G401 (cell line): ENCODE measurements around the gene RNASE13. TPM values are rescaled to one million over a fixed set of nuclear protein-coding genes. Genes with fewer than 3 reads are reported as not detected.

Experiments used
- DNase-seq: peaks from one replicate; pipeline ENCODE4 v3.0.0-alpha.2; 2015; ENCODE audit warnings: low spot score
- in situ Hi-C: cut with HindIII; loops from 2 replicates; pipeline ENCODE4 v1.10.0; 2016; ENCODE audit warnings: low sequenced_read_pairs, mixed read lengths
- total RNA-seq: library from RNA; depleted of rRNA; stranded (reverse); fragments of >200 nt; shearing (Covaris generic); gene quantifications from 2 replicates; pipeline ENCODE4 v1.2.3, GENCODE V29; 2014

RNASE13 gene
- total RNA-seq, 1 experiment from 2014 or later = not detected

DNA sequence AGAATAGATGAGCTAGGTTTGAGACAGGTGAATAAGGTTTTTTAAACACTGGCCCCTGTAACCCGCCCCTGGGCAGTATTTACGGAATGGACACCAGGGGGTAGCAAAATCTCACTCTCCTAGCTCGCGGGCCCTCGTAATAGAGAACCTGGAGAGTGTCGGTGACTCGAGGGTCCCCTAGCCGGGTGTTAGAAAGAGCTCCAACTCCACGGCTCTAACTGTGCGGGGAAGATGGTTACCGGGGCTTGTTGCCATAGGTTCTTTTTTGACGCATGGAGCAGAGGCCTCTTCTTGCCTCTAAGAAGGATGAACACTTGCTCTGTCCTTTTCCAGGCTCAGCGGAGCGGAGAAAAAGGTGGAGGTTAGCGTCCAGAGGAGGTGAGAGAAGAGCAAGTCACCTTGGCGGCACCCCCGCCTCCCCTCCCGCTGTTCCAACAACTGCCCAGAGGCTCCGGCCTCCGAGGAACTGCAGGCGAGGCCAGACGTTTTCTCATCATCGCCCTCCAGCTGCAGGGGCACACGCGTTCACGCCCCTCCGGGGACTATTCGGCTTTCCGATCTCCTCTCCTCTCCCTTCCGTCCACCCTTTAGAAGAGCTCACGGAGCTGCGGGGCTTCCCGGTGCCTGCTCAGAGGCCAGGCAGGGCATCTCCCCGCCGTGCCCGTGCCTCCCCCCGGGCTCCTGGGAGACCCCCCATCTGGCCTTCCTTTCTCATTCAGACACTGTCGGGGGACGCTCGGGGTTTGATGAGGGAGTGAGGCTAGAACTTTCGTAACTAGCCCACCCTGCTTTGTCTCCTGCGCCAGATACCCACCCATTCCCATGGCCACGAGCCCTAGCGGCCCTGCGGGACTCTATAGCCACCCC, 34.1 kb upstream of the RNASE13 start:
- in situ Hi-C loops = no loop called here
- DNase-seq = peak; percentile 83

DNA sequence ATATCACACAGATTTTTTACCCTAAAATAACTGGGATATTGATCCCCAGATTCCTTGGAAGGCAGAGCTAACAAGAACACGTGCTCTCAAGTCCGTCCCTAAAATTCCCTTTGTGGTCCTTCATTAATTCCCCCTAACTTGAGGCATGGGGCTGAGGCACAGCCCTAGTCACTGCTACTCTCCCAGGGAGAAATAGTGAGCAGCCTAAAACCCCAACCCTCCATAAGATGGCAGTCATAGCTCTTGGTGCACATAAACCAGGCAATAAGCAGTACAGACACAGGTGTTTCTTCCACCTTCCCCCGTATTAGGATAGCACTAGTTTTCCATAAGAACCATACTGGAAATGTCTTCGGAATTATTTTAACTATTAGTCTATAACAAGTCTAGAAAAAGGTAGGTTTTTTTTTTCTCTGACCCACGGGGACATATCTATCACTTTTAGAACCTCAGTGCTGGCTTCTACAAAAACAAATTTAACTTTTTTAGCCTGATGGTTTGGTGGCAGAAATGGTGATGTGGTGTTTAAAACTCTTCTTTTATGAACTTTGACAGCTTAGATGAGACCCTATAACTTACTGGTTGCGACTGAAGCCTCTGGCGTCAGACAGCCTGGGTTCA, 32.4 kb upstream of the RNASE13 start:
- peak; percentile 27 for DNase-seq
- in situ Hi-C loops = no loop called here

DNA sequence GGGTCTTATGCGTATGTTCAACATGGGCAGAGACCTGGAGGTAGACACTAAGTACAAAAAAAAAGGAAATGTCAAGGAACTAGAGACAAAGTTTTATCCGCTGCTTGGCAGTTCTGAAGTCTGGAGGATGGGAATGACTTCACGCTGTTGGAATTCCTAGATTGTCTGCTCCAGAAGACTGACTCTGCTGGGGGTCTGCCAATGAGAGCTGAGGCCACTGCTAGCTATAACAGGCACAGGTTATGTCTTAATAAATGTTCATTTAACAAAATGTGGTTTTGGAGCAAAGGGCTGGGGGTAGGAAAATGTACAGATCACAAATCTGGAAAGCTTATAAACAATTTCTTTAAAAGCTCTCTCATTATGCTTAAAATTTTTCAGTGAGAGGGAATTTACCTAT, 28.9 kb upstream of the RNASE13 start:
- DNase-seq = no peak
- in situ Hi-C loops = no loop called here

DNA sequence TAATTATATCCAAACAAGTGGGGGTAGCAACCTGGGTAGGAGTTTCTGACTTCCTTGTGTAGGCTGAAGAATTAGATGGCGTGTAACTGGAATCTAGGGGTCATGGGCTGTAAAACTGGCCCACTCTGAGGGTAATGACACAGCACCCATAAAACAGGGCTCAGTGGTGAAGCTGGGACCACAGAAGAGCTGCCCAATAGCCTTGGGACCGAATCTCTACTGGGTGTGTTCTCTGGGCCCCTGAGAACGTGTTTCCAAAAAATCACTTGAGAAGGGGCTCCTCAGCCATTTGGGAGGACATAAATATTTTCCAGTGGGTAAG, 26.7 kb upstream of the RNASE13 start:
- no peak for DNase-seq
- in situ Hi-C loops = no loop called here

DNA sequence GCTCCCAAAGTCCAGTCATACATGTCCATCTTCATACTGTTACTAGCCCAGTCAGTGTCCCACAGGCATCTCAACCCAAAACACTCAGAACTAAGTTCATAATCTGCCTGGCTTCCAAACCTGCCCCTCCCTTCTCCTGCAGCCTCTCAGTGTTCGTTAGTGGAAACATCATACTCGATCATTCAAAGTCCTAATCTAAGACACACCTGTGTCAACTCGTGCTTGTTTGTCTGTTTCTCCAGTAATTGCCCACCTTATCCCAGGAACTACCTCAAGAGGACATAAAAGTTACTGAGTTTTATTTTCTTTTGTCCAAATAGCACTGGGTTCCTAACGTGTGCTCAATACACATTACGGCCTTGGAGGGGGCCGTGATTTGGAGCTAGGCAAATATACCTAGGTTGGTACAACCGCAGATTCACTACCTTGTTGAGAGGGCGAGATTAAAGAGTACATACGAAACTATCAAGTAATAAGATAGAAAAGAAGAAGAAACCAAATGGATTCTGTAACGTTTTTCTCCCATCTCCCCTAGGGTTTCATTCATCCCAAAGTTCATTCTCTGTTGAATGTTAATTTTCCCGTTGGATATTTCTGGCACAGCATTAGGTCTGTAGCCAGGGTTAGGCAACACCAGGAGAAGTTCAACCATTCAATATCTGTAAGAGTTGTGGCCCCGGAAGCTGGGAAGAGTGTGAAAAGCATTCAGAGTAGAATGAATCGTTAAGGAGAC, 26.2 kb upstream of the RNASE13 start:
- in situ Hi-C loops = no loop called here
- no peak for DNase-seq

DNA sequence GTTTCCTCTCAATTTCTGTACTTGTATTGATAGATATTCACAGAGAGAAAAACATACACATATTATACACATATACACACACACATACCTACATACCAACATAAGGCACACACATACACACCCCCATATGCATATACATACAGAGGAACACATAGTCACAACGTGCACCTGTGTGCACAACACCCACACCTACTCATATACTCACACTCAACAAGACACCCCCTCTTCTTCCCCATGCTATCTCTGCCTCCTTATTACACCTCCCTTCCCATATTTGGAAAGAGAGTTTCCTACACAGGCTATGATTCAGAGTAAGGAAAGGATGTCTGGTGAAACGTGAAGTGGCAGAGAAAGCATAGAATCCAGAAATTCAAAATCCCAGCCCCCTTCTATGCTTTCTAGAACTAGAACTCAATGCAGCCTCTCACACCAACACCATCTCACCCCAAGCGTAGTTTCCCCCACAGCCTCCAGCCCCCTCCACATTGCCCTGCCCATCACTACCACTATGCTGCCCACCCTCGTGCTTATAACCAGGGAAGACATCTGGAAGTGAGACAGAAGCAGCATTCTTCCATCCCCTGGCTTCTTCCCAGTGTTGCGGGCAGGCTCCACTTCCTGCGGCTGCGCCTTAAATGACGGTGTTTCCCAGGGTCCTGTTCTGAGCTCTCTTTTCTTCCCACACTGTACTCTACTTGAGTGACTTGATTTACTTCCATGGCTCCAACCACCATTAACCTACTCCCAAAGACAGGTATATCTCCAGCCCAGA, 25.4 kb upstream of the RNASE13 start:
- DNase-seq = no peak
- in situ Hi-C loops = no loop called here

DNA sequence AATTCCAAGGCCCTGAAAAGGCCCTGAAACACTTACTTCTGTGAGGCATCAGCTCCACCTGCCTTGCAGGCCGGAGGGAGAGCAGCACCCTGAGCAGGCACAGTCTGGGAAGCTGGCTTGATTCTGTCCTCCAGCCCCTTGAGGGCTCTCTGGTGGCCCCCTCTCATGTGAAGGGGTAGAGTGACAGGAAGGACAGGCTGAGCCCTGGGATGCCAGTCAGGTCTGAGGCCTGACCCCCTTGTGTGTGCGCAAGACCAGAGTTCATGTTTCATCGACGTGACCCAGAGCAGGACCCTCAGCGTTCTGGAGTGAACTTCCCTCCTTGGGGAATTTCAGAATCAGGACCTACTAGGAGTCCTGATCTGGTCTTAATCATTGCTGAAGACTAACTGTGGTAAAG, 24.3 kb upstream of the RNASE13 start:
- in situ Hi-C loops = no loop called here
- no peak for DNase-seq

DNA sequence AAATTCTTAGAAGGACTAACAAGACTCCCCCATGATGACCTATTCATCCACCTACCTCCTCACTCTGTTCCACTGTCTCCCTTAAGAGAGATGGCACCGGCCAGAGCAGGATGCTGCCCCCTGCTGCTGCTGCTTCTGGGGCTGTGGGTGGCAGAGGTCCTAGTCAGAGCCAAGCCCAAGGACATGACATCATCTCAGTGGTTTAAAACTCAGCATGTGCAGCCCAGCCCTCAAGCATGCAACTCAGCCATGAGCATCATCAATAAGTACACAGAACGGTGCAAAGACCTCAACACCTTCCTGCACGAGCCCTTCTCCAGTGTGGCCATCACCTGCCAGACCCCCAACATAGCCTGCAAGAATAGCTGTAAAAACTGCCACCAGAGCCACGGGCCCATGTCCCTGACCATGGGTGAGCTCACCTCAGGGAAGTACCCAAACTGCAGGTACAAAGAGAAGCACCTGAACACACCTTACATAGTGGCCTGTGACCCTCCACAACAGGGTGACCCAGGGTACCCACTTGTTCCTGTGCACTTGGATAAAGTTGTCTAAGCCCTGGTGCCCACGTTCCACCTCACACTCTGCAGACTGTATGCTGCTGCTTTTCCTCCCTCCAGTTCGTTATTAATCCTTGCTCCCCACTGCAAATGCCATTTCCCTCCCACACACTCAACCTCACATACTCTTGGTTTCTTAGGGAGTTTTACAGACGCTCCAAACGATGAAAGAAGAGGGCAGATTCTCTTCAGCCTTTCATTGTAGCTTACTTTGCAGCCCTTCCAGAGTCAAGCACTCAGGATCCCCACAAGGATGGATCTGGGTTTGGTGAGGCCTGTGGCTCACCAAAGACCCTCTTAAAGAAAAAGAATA, 23.4 kb upstream of the RNASE13 start, which contains the start of gene RNASE8:
Gene RNASE8, plus strand, starts transcription at position 20 of the 873 bp plus-strand sequence. Its CDS starts 71 bp downstream, at position 91.
- DNase-seq = no peak
- in situ Hi-C loops = no loop called here

DNA sequence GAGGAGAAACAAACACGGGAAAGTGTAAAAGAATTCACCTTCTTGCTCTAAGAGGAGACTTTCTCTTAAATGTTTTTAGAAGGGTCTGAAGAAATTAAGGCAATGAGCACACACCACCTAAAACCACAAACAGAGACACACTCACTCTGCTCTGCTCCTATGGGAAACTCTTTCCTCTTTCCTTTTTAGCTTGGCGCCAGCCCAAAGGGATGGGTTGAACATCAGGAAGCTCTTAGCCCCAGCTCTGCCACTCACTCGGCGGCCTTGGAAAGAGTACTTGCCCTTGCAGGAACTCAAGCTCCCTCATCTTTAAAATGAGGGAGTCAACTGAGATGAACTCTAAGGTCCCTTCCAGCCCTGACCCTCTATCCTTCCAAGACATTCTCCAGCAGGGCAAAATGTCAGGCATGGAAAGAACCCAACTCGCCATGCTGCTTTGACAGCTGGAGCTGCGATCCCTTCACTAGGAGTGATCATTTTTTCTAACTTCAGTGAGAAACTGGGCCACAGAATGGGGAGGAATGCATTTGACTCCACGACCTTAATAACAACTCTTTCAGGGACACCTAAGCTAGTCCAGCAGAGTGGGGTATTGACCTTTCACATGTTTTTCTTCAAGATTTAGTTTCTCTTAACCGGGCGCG, 22.0 kb upstream of the RNASE13 start:
- in situ Hi-C loops = no loop called here

DNA sequence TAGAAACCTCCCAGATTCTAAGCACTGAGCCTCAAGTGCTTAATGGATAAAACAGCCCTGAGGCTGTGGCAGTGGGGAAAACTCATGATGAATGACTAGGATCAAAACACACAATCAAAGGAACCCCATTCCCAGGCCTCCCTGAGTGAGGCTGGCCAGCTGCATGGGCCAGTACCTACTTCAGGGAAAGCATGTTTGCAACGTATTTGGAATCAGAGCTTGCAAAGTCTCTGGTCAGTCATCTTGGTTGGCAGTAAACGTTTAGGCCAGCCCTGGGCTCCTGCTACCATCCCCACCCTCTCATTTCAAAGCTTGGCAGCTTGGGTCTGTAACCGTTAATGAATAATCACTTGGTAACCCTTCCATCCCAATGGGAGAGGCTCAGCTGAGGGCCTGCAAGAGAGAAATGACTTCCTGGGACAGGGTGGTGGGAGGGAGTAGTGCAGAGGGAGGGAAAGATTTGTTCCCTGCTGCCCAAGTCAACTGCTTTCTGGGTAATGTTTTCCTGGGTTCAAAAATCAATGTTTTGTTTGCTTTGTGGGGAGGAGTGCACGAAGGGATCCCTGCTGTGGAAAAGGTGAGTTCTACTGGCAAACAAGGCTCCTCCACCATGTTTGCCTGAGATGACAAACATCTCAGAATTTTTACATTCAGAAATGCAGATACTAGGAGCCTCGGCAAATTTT, 21.0 kb upstream of the RNASE13 start:
- DNase-seq = no peak
- in situ Hi-C loops = no loop called here

More for the DNA sequence above, 22.0 kb upstream of the RNASE13 start:
- no peak for DNase-seq

DNA sequence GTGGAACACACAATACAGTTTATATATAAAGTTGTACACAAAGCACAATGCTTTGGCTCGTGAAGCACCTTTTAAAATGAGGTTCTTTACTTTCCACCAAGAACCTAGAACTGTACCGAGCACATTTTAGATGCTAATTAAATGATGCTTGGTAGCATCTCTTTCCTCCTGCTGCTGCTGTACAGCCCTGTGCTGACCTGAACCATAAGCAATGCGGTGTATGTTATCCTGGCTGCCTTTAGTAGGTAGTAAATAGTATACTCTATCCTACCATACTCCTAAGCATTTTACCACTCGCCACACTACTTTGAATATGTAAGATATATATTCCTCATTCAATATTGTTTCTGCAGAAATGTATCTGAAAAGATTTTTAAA, 20.1 kb upstream of the RNASE13 start:
- DNase-seq = no peak
- in situ Hi-C loops = no loop called here

DNA sequence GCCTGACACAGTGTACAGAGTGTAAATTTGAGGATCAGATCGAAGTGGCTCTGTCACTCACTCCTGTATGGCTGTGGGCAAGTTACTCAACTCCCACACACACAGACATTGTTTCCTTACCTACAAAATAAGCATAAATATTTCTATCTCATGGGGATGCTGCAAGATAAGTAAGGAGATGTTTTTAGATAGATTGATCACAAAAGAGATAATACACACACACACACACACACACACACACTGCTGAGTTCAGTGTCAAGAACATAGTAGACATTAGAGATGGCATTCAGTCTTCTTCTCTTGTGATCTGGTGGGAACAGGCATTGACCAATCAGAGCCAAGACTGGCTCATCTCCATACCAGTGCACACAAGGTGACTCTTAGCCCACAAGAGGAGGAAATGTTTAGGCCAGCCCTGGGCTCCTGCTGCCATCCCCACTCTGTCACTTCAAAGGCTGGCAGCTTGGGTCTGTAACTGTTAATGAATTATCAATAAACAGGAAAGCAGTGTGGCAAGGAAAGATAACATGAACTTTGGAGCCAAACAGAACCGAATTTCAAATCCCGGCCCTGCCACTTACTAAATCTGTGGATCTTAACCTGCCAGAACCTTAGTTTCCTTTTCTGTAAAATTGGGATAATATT, 19.6 kb upstream of the RNASE13 start:
- no peak for DNase-seq
- in situ Hi-C loops = no loop called here

DNA sequence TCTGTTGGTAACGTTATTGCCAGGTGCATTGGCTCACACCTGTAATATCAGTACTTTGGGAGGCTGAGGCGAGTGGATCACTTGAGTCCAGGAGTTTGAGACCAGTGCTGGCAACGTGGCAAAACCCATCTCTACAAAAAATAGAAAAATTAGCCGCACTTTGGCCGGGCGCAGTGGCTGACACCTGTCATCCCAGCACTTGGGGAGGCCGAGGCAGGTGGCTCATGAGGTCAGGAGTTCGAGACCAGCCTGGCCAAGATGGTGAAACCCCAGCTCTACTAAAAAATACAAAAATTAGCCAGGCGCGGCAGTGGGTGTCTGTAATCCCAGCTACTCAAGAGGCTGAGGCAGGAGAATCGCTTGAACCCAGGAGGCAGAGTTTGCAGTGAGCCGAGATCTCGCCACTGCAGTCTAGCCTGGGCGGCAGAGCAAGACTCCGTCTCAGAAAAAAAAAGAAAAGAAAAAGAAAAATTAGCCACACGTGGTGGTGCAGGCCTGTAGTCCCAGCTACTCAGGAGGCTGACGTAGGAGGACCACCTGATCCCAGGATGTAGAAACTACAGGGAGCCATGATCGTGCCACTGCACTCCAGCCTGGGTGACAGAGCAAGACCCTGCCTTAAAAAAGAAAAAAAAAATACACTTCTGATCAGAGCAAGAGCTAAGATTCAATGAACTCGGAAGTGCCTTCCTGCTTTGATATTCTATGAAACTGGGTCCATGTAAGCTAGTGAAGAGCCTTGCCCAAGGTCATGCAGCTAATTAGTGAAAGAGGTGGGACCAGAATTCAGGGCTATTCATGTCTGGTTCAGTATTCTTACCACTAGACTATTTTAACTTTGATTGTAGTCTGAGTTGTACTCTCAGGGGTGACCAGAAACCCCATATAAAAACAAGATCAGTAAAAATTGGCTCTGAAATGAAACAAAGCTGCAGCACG, 18.8 kb upstream of the RNASE13 start:
- in situ Hi-C loops = no loop called here
- no peak for DNase-seq

DNA sequence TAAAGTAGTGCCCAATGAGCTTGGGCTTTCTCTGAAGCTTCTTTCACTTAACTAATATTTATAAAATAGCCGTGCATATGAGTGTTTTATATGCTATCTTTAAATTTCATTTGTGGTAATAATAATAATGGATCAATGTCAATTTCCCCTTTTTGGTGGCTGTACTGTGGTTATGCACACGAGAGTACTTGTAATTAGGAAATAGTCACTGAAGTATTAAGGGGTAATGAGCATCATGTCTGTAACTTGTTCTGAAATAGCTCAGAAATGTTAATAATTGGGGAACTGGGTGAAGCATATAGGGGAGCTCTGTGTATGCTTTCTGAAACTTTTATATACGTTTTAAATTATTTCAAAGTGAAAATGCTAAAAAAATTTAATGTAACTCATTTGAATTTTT, 16.0 kb upstream of the RNASE13 start:
- DNase-seq = no peak
- in situ Hi-C loops = no loop called here

DNA sequence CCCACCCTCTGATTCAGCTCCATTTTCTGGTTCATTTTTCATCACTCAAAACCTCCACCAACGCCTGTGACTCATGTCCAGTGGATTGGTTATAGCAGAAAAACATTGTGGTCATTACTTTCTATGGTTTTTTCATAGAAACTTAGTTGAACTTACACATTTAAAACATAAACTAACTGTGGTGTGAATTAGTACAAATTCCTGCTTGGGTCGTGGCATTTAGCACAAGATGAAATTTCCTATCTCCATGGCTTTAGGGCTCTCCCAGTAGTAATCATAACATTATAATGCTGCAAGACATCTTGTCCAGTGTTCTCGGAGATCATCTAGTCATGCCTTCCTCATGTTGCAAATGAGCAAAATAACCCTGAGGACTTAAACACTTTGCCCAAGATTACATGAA, 14.7 kb upstream of the RNASE13 start:
- in situ Hi-C loops = no loop called here
- DNase-seq = no peak

DNA sequence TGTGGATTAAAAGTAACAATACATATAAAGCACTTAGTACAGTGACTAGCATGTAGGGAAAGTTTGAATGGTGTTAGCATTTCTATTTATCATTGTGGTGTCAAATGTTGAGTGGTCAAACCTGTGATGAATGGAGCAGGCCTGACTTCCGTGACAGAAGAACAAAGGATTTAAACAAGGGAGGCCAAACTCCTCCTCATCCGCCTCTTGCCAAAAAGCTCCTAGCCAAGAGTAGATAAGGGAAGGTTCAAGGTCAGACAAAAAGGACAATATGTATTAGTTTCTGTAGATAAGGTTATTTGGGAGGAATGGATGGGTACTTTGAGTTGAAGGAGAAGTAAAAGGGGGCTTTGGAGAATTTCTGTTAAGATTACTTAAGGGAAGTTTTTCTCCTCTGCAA, 14.0 kb upstream of the RNASE13 start:
- in situ Hi-C loops = no loop called here
- DNase-seq = no peak
